HepG2 (cell line): ENCODE results near the gene JCAD. TPM values are rescaled to one million over a fixed set of nuclear protein-coding genes. Genes with fewer than 3 reads are reported as not detected.

Source experiments
- ATAC-seq: fragments of 200-7000 bp; cut with Tn5 transposase; 3 replicates; pipeline ENCODE4 v1.9.1; 2020; ENCODE audit warnings: mild to moderate bottlenecking, moderate library complexity
- BruUV-seq: library from RNA; stranded (reverse); fragments of 400-500 nt; replicated peaks from 2 replicates; lab custom pipeline; 2021; lab: Mats Ljungman, UMichigan
- CTCF ChIA-PET: fragments of 300-600 bp; formaldehyde crosslinking; extraction: SDS; loops from one replicate; lab custom pipeline; 2021; ENCODE audit warnings: low total read pairs, inconsistent platforms, low intra/inter-chr PET ratio; lab: Yijun Ruan, JAX
- POLR2A ChIA-PET: fragments of 350-600 bp; sonication (Branson Sonifier 250); formaldehyde crosslinking; loops from one replicate; lab custom pipeline; 2020; ENCODE audit warnings: antibody characterized with exemption, inconsistent platforms; lab: Yijun Ruan, JAX
- DNase-seq: peaks from one replicate; pipeline ENCODE4 v3.0.0-alpha.2; 2015; ENCODE audit warnings: low spot score
- FAIRE-seq: peaks from 3 replicates; lab custom pipeline; 2011; peaks lifted over from hg19 to GRCh38; lab: Jason Lieb, UNC
- H2AFZ ChIP-seq: one replicate; pipeline ENCODE4 v1.6.1; 2011; ENCODE audit warnings: low read length, inconsistent platforms
- H3K27ac ChIP-seq: fragments of 300-600 bp; 3 replicates; pipeline ENCODE4 v1.8.0; 2011; ENCODE audit warnings: mixed run types, mild to moderate bottlenecking, mixed read lengths, low read length, inconsistent platforms; ENCODE audit not compliant: insufficient read depth; ENCODE audit errors: extremely low read length
- H3K27me3 ChIP-seq, 2 experiments: fragments of 200-600 bp in 1 of 2; 2 replicates in 1 of 2; 3 replicates in 1 of 2; pipeline versions ENCODE4 v1.6.0 to v1.8.0; 2011; ENCODE audit warnings: low read length in 2 of 2, mild to moderate bottlenecking in 2 of 2, moderate library complexity in 2 of 2, inconsistent platforms in 1 of 2; ENCODE audit not compliant: insufficient read depth in 2 of 2, control insufficient read depth in 1 of 2
- H3K36me3 ChIP-seq, 2 experiments: fragments of 200-600 bp in 1 of 2; replicated peaks in 1 of 2; 2 replicates in 1 of 2; 3 replicates in 1 of 2; pipeline versions ENCODE4 v1.5.1 to v1.8.0; 2011; ENCODE audit warnings: low read length in 2 of 2, inconsistent platforms in 1 of 2; ENCODE audit not compliant: insufficient read depth in 2 of 2, control insufficient read depth in 1 of 2
- H3K4me1 ChIP-seq: 2 replicates; pipeline ENCODE4 v1.5.1; 2012; ENCODE audit warnings: low read length, inconsistent platforms; ENCODE audit not compliant: insufficient read depth
- H3K4me2 ChIP-seq: 2 replicates; pipeline ENCODE4 v1.6.0; 2011; ENCODE audit warnings: low read depth, low read length, inconsistent platforms
- H3K4me3 ChIP-seq, 3 experiments: fragments of 200-600 bp in 1 of 3; sonication (generic), shearing (Covaris generic) in 1 of 3; replicated peaks in 1 of 3; 2 replicates each; pipeline ENCODE4 v1.5.1; 2011 to 2016; ENCODE audit warnings: low read length in 3 of 3, inconsistent platforms in 2 of 3, low read depth in 2 of 3, mild to moderate bottlenecking in 2 of 3, control low read depth in 1 of 3, mixed read lengths in 1 of 3; ENCODE audit not compliant: insufficient read depth in 1 of 3
- H3K79me2 ChIP-seq: one replicate; pipeline ENCODE4 v1.6.1; 2011; ENCODE audit warnings: low read length, inconsistent platforms; ENCODE audit not compliant: insufficient read depth
- H3K9ac ChIP-seq: 2 replicates; pipeline ENCODE4 v1.6.0; 2011; ENCODE audit warnings: mild to moderate bottlenecking, low read depth, low read length, inconsistent platforms; ENCODE audit not compliant: insufficient read depth
- H3K9me3 ChIP-seq: 2 replicates; pipeline ENCODE4 v1.5.1; 2012; ENCODE audit warnings: mild to moderate bottlenecking, low read length
- H4K20me1 ChIP-seq: 2 replicates; pipeline ENCODE4 v1.6.0; 2011; ENCODE audit warnings: inconsistent platforms, mild to moderate bottlenecking, low read length, moderate library complexity; ENCODE audit not compliant: insufficient read depth
- MBNL3 ChIP-seq: fragments of 250-450 bp; sonication (Bioruptor Pico); conservative IDR thresholded peaks from 2 replicates; pipeline ENCODE4 v1.8.0; 2022; ENCODE audit warnings: mild to moderate bottlenecking, inconsistent platforms
- NCOA1 ChIP-seq: sonication (generic); formaldehyde crosslinking; IDR thresholded peaks from 2 replicates; pipeline ENCODE4 v1.9.0; 2021; ENCODE audit warnings: missing genetic modification reagents
- ZBTB44 ChIP-seq: sonication (generic); formaldehyde crosslinking; IDR thresholded peaks from 2 replicates; pipeline ENCODE4 v1.4.0; 2020; ENCODE audit warnings: missing genetic modification reagents
- ZNF337 ChIP-seq: sonication (generic); formaldehyde crosslinking; IDR thresholded peaks from 2 replicates; pipeline ENCODE4 v1.5.1; 2020; ENCODE audit warnings: missing genetic modification reagents, low read depth, mild to moderate bottlenecking, borderline replicate concordance
- ZNF383 ChIP-seq: sonication (generic); formaldehyde crosslinking; IDR thresholded peaks from 2 replicates; pipeline ENCODE4 v1.4.0; 2020; ENCODE audit warnings: missing genetic modification reagents, mild to moderate bottlenecking, borderline replicate concordance
- ZNF446 ChIP-seq: sonication (generic); formaldehyde crosslinking; IDR thresholded peaks from 2 replicates; pipeline ENCODE4 v1.5.0; 2020; ENCODE audit warnings: mild to moderate bottlenecking, missing genetic modification reagents
- WGBS: methylation state at CpG from one replicate; pipeline ENCODE4 v1.1.6; 2017; ENCODE audit warnings: low lambda C conversion rate; 5-methylcytosine and 5-hydroxymethylcytosine counted together
- in situ Hi-C: cut with HindIII; loops from 2 replicates; pipeline ENCODE4 v1.10.0; 2017; ENCODE audit warnings: low pct_unique_long_range_greater_than_20kb; ENCODE audit not compliant: extremely low pct_ligation_motif_present
- intact Hi-C: fragments of 100-400 bp; cut with micrococcal nuclease; formaldehyde crosslinking; loops from one replicate; pipeline ENCODE4 v1.10.0; 2022; ENCODE audit not compliant: unreplicated experiment
- polyA plus RNA-seq, 8 experiments: library from polyadenylated mRNA; depleted of rRNA in 3 of 8; stranded (reverse) in 7 of 8; unstranded in 1 of 8; fragments of >200 nt; fragmentation: Illumina TruSeq in 4 of 8; extraction: Trizol in 4 of 8; gene quantifications; 2 replicates each; pipeline versions ENCODE4 v1.2.1 to v1.2.3, GENCODE V29; 2011 to 2016; ENCODE audit warnings: low read depth in 4 of 8, missing spikeins in 1 of 8, mixed read lengths in 1 of 8; ENCODE audit not compliant: insufficient read depth in 1 of 8
- total RNA-seq, 5 experiments: library from RNA; depleted of rRNA; stranded (reverse); fragments of >200 nt; fragmentation: Illumina TruSeq; extraction: Trizol; gene quantifications; 2 replicates each; pipeline ENCODE4 v1.2.3, GENCODE V29; 2016; ENCODE audit warnings: low read depth in 1 of 5

Gene JCAD
- total and polyA plus RNA-seq, 2 of the 13 experiments (the other 11 are each of a cell fraction or from before 2014, with no cell fraction given), result 0.04 to 0.08 TPM

- no peak overlapping the region for H3K27ac ChIP-seq
- ATAC-seq, result no peak
- ChIA-PET POLR2A (no interaction called here), CTCF (no interaction called here)
- BruUV-seq, result no TSS peak
- H3K4me2 ChIP-seq, result no peak overlapping the region
- no peaks in the 10 kb centered on the region for H4K20me1 ChIP-seq
- H3K79me2 ChIP-seq, result no peaks in the 10 kb centered on the region
- H3K36me3 ChIP-seq, result no peaks in the 10 kb centered on the region
- no peak for FAIRE-seq
- peaks cover 0 to 3% of the 10 kb centered on the region in 2 experiments; a peak in 3 of 5 replicates for H3K27me3 ChIP-seq
- no peak overlapping the region for H2AFZ ChIP-seq
- TF ChIP-seq ZNF337, result no peak
- DNase-seq, result no peak
- in situ Hi-C loops (no loop called here), intact Hi-C loops (no loop called here)
- no peaks in the 10 kb centered on the region for H3K9me3 ChIP-seq
- no peak overlapping the region for H3K4me3 ChIP-seq
- H3K9ac ChIP-seq, result no peak overlapping the region
- peaks cover 17% of the 10 kb centered on the region for H3K4me1 ChIP-seq
These were observed 15.5 kb upstream of the JCAD start for GRCh38 chr10:30074933-30075332.

- in situ Hi-C loops (no loop called here), intact Hi-C loops (no loop called here)
- no peak for FAIRE-seq
- Histone ChIP-seq H3K4me3 (no peak overlapping the region), H4K20me1 (no peaks in the 10 kb centered on the region), H3K4me2 (no peak overlapping the region), H3K4me1 (peaks cover 22% of the 10 kb centered on the region), H3K9me3 (no peaks in the 10 kb centered on the region), H3K27ac (no peak overlapping the region), H3K27me3 (peaks cover 0 to 3% of the 10 kb centered on the region in 2 experiments; a peak in 3 of 5 replicates), H3K79me2 (no peaks in the 10 kb centered on the region), H2AFZ (no peak overlapping the region), H3K36me3 (no peaks in the 10 kb centered on the region), H3K9ac (no peak overlapping the region)
- DNase-seq, result no peak
- no TSS peak for BruUV-seq
- CTCF ChIA-PET, result no interaction called here
- WGBS, result 33% methylated on average over 2 of the region's 2 CpGs
- no peak for TF ChIP-seq ZNF446 (CRISPR knock-in tag)
- no peak for TF ChIP-seq NCOA1 (CRISPR knock-in tag)
- TF ChIP-seq ZBTB44, result no peak
- TF ChIP-seq MBNL3 (CRISPR knock-in tag), result no peak
- no peak for TF ChIP-seq ZNF383
- POLR2A ChIA-PET, result no interaction called here
- no peak for ATAC-seq
These were observed 14.7 kb upstream of the JCAD start for GRCh38 chr10:30074090-30074489.
